ENCODE measurements around the gene TMPRSS5.

DNA sequence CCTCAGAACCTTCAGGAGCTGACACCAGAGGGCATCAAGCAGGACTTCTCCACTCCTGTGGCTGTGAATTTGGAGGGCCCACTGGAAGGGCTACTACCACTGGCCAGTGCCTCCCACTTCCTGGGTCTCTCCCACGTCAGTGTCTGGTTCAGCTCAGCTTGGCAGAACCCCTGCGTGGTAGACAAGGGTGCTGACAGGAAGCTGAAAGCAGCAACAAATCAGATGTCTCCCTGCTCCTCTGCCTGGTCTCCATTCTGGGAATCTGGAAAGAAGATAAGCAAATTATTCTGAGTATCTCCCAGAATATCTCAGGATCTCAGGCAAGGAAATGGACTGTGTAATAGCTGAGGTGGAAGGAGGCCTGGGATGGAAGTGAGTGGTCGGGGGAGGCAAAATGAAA lies 61.5 kb downstream of the TMPRSS5 start:
- TF ChIP-seq, protein P1, sequence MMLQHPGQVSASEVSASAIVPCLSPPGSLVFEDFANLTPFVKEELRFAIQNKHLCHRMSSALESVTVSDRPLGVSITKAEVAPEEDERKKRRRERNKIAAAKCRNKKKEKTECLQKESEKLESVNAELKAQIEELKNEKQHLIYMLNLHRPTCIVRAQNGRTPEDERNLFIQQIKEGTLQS (IDR thresholded peaks at IDR 0.05; ENCODE audit: insufficient read depth, low read depth, low read length): no peak
- TF ChIP-seq, protein P2, sequence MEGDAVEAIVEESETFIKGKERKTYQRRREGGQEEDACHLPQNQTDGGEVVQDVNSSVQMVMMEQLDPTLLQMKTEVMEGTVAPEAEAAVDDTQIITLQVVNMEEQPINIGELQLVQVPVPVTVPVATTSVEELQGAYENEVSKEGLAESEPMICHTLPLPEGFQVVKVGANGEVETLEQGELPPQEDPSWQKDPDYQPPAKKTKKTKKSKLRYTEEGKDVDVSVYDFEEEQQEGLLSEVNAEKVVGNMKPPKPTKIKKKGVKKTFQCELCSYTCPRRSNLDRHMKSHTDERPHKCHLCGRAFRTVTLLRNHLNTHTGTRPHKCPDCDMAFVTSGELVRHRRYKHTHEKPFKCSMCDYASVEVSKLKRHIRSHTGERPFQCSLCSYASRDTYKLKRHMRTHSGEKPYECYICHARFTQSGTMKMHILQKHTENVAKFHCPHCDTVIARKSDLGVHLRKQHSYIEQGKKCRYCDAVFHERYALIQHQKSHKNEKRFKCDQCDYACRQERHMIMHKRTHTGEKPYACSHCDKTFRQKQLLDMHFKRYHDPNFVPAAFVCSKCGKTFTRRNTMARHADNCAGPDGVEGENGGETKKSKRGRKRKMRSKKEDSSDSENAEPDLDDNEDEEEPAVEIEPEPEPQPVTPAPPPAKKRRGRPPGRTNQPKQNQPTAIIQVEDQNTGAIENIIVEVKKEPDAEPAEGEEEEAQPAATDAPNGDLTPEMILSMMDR (IDR thresholded peaks at IDR 0.05; ENCODE audit: control extremely low read depth in 1 of 3, insufficient read depth in 1 of 3, low read depth in 1 of 3, low read length in 3 of 3): no peak
- TF ChIP-seq EZH2 (IDR thresholded peaks at IDR 0.05; ENCODE audit: low read depth, low read length, severe bottlenecking) (no peak), JUND (IDR thresholded peaks at IDR 0.05; ENCODE audit: low read length) (no peak), SUZ12 (IDR thresholded peaks at IDR 0.05; ENCODE audit: low read length) (no peak), KDM1A (IDR thresholded peaks at IDR 0.05; ENCODE audit: borderline replicate concordance, low read length) (no peak), TCF12 (IDR thresholded peaks at IDR 0.05; ENCODE audit: low read depth, low read length) (no peak), POLR2AphosphoS5 (IDR thresholded peaks at IDR 0.05; ENCODE audit: low read depth, low read length) (no peak), KDM5A (IDR thresholded peaks at IDR 0.05; ENCODE audit: low read length) (no peak), POLR2A (IDR thresholded peaks at IDR 0.05; ENCODE audit: control extremely low read depth in 1 of 2, low read depth in 2 of 2, low read length in 2 of 2) (no peak), RFX5 (IDR thresholded peaks at IDR 0.05; ENCODE audit: borderline replicate concordance, low read depth, low read length) (no peak)
- TF ChIP-seq, protein P3, sequence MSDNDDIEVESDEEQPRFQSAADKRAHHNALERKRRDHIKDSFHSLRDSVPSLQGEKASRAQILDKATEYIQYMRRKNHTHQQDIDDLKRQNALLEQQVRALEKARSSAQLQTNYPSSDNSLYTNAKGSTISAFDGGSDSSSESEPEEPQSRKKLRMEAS (IDR thresholded peaks at IDR 0.05): no peak
